ENCODE data around the gene FGF8.

FGF8 gene

DNA sequence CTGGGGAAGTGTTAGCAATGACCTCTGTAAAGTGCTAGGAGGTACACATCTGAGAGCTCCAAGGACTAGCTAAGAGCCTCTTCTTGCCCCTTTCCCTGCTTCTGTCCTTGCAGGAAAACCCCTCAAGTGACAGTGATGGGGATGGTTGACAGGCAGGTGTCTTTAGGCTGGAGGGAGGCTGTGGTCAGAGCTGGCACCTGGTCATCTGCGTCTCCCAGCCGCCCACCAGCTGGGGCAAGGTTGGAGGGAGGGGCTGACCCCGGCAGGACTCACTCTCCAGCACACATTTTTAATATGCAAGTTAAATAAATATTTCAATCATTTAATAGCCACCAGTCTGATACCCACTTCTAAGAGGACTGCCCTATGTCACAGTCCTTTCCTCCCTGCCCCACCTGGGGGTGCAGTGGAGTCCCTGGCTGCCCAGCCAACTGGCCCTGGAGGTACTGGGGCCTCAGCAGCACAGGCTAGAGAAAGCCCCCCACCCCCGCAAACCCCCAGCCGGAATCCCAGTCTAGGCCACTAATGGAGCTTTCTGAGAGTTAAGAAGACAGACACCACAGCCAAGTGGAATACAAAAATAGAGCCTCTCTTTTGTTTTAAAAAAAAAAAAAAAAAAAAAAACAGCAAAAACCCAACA lies 6.3 kb downstream of the FGF8 start:
- H3K27me3 ChIP-seq (replicated peaks in 2 of 5; ENCODE audit: control insufficient read depth in 4 of 5, insufficient read depth in 5 of 5, low read length in 4 of 5), result peaks cover 2 to 97% (median 47%) of the 10 kb centered on the region in 5 experiments
- H3K4me3 ChIP-seq (ENCODE audit: control insufficient read depth in 1 of 7, extremely low read depth in 1 of 7, insufficient read depth in 4 of 7, low read depth in 2 of 7, low read length in 6 of 7), result no peak overlapping the region
- WGBS (ENCODE audit: insufficient coverage), result 100% methylated on average over 1 of the region's 5 CpGs
- CTCF ChIA-PET, result interaction anchor here (1.0 kb wide), 1 partner anchor 24 kb away, joined by 3 read pairs; no protein-coding TSS in a partner anchor
- peaks cover 0 to 7% (median under 1%) of the 10 kb centered on the region in 4 experiments for H3K4me1 ChIP-seq (ENCODE audit: control extremely low read depth in 1 of 4, control insufficient read depth in 4 of 4, insufficient read depth in 4 of 4, low read length in 3 of 4)
- no peaks in the 10 kb centered on the region for H3K9me3 ChIP-seq (ENCODE audit: control extremely low read depth in 1 of 5, control insufficient read depth in 4 of 5, insufficient read depth in 2 of 5, low read depth in 1 of 5, low read length in 4 of 5)
- H3K36me3 ChIP-seq (ENCODE audit: control insufficient read depth in 4 of 4, insufficient read depth in 4 of 4, low read length in 3 of 4), result no peaks in the 10 kb centered on the region
- DNase-seq, result no peak
- no peak overlapping the region for H3K27ac ChIP-seq (ENCODE audit: insufficient read depth in 1 of 2, low read depth in 1 of 2, low read length in 2 of 2, poor library complexity in 1 of 2, severe bottlenecking in 2 of 2)
- POLR2A ChIA-PET, result no interaction called here

DNA sequence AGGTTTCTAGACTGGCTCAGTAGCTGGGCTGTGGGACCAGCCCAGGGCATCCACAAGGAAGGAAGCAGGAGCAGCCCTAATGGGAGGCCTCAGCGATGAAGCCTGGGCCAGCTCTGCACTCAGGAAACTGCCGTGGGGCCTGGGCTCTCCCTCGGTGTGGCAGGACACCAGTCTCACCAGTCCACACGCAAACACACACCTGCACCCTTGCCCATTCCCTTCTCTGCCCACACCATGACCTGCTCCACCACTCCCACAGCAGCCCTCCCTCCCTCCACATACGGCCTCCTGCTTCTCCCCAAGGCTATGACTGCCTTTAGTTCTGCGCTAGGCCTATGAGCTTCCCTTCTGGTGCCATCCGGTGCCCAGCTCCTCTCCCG lies 7.1 kb downstream of the FGF8 start:
- ChIA-PET CTCF (no interaction called here), POLR2A (no interaction called here)
- no peaks in the 10 kb centered on the region for H3K9me3 ChIP-seq (ENCODE audit: control extremely low read depth in 1 of 5, control insufficient read depth in 4 of 5, insufficient read depth in 2 of 5, low read depth in 1 of 5, low read length in 4 of 5)
- no peak overlapping the region for H3K27ac ChIP-seq (ENCODE audit: insufficient read depth in 1 of 2, low read depth in 1 of 2, low read length in 2 of 2, poor library complexity in 1 of 2, severe bottlenecking in 2 of 2)
- WGBS (ENCODE audit: insufficient coverage), result 82% methylated on average over 7 of the region's 8 CpGs
- H3K4me3 ChIP-seq (ENCODE audit: control insufficient read depth in 1 of 7, extremely low read depth in 1 of 7, insufficient read depth in 4 of 7, low read depth in 2 of 7, low read length in 6 of 7), result no peak overlapping the region
- H3K27me3 ChIP-seq (replicated peaks in 2 of 5; ENCODE audit: control insufficient read depth in 4 of 5, insufficient read depth in 5 of 5, low read length in 4 of 5), result peaks cover 2 to 92% (median 41%) of the 10 kb centered on the region in 5 experiments
- peaks cover 0 to 5% (median 0%) of the 10 kb centered on the region in 4 experiments for H3K4me1 ChIP-seq (ENCODE audit: control extremely low read depth in 1 of 4, control insufficient read depth in 4 of 4, insufficient read depth in 4 of 4, low read length in 3 of 4)
- H3K36me3 ChIP-seq (ENCODE audit: control insufficient read depth in 4 of 4, insufficient read depth in 4 of 4, low read length in 3 of 4), result no peaks in the 10 kb centered on the region
- no peak for DNase-seq

- CTCF ChIA-PET, result interaction anchor here (1.0 kb wide), 1 partner anchor 16 kb away, joined by 3 read pairs; no protein-coding TSS in a partner anchor
- Histone ChIP-seq H3K4me3 (ENCODE audit: control insufficient read depth in 1 of 7, extremely low read depth in 1 of 7, insufficient read depth in 4 of 7, low read depth in 2 of 7, low read length in 6 of 7) (no peak overlapping the region), H3K27ac (ENCODE audit: insufficient read depth in 1 of 2, low read depth in 1 of 2, low read length in 2 of 2, poor library complexity in 1 of 2, severe bottlenecking in 2 of 2) (no peak overlapping the region), H3K9me3 (ENCODE audit: control extremely low read depth in 1 of 5, control insufficient read depth in 4 of 5, insufficient read depth in 2 of 5, low read depth in 1 of 5, low read length in 4 of 5) (no peaks in the 10 kb centered on the region), H3K27me3 (replicated peaks in 2 of 5; ENCODE audit: control insufficient read depth in 4 of 5, insufficient read depth in 5 of 5, low read length in 4 of 5) (peaks cover 2 to 88% (median 35%) of the 10 kb centered on the region in 5 experiments), H3K4me1 (ENCODE audit: control extremely low read depth in 1 of 4, control insufficient read depth in 4 of 4, insufficient read depth in 4 of 4, low read length in 3 of 4) (peaks cover 0 to under 1% (median 0%) of the 10 kb centered on the region in 4 experiments), H3K36me3 (ENCODE audit: control insufficient read depth in 4 of 4, insufficient read depth in 4 of 4, low read length in 3 of 4) (no peaks in the 10 kb centered on the region)
- no peak for DNase-seq
- 91% methylated on average over 11 of the region's 14 CpGs for WGBS (ENCODE audit: insufficient coverage)
- POLR2A ChIA-PET, result no interaction called here
Measured at GRCh38 chr10:101767966-101768790, 7.7 kb downstream of the FGF8 start.

- no peak overlapping the region for H3K4me3 ChIP-seq (ENCODE audit: control insufficient read depth in 1 of 7, extremely low read depth in 1 of 7, insufficient read depth in 4 of 7, low read depth in 2 of 7, low read length in 6 of 7)
- no peaks in the 10 kb centered on the region for H3K9me3 ChIP-seq (ENCODE audit: control extremely low read depth in 1 of 5, control insufficient read depth in 4 of 5, insufficient read depth in 2 of 5, low read depth in 1 of 5, low read length in 4 of 5)
- H3K36me3 ChIP-seq (ENCODE audit: control insufficient read depth in 4 of 4, insufficient read depth in 4 of 4, low read length in 3 of 4), result no peaks in the 10 kb centered on the region
- POLR2A ChIA-PET, result no interaction called here
- CTCF ChIA-PET, result interaction anchor here (1.0 kb wide), 1 partner anchor 15 kb away, joined by 3 read pairs; no protein-coding TSS in a partner anchor
- no peaks in the 10 kb centered on the region for H3K4me1 ChIP-seq (ENCODE audit: control extremely low read depth in 1 of 4, control insufficient read depth in 4 of 4, insufficient read depth in 4 of 4, low read length in 3 of 4)
- DNase-seq, result no peak
- peaks cover 2 to 82% (median 33%) of the 10 kb centered on the region in 5 experiments for H3K27me3 ChIP-seq (replicated peaks in 2 of 5; ENCODE audit: control insufficient read depth in 4 of 5, insufficient read depth in 5 of 5, low read length in 4 of 5)
- WGBS (ENCODE audit: insufficient coverage), result 54% methylated on average over 6 of the region's 6 CpGs
- no peak overlapping the region for H3K27ac ChIP-seq (ENCODE audit: insufficient read depth in 1 of 2, low read depth in 1 of 2, low read length in 2 of 2, poor library complexity in 1 of 2, severe bottlenecking in 2 of 2)
Measured at GRCh38 chr10:101767600-101767945, 8.3 kb downstream of the FGF8 start.

DNA sequence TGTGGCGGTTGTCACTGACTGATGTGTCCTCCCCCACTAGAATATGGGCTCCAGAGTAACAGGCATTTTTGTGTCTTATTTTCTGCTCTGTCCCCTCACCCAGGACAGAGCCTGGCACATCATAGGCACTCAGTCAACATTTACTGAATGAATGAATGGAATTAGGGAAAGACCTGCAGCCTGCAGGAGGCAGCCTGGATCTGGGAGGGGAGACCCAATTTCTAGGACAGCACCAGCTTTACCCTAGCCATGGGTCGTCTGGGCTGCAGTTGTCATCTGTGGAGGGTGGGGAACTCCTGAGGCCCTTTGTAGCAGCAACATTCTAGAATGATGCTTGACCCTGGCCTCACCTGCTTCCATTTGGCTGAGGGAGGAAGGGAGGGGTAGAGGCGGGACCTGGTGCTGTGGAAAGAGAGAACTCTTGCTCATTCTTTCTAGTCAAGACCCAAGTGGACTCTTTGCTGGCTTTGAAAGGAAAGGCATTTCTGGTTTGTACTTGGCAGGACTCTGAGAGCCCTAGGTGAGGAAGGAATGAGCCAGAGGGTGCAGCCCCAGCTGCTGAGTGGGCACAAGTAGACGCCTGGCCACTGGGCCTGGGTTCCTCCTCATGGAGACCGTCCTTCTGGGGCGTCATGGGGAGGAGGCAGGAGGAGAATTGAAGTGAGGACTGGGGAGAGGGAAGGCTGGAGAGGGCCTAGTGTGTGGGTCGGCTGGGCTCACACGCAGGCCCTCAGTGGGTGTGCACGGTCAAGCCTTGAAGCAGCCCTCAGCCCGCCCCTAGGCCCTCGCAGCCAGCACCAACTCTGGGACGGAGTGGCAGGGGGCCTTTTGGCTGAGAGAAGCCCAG lies 8.9 kb downstream of the FGF8 start:
- Histone ChIP-seq H3K27ac (ENCODE audit: insufficient read depth in 1 of 2, low read depth in 1 of 2, low read length in 2 of 2, poor library complexity in 1 of 2, severe bottlenecking in 2 of 2) (no peak overlapping the region), H3K36me3 (ENCODE audit: control insufficient read depth in 4 of 4, insufficient read depth in 4 of 4, low read length in 3 of 4) (no peaks in the 10 kb centered on the region), H3K9me3 (ENCODE audit: control extremely low read depth in 1 of 5, control insufficient read depth in 4 of 5, insufficient read depth in 2 of 5, low read depth in 1 of 5, low read length in 4 of 5) (no peaks in the 10 kb centered on the region), H3K4me1 (ENCODE audit: control extremely low read depth in 1 of 4, control insufficient read depth in 4 of 4, insufficient read depth in 4 of 4, low read length in 3 of 4) (no peaks in the 10 kb centered on the region), H3K4me3 (ENCODE audit: control insufficient read depth in 1 of 7, extremely low read depth in 1 of 7, insufficient read depth in 4 of 7, low read depth in 2 of 7, low read length in 6 of 7) (no peak overlapping the region), H3K27me3 (replicated peaks in 2 of 5; ENCODE audit: control insufficient read depth in 4 of 5, insufficient read depth in 5 of 5, low read length in 4 of 5) (peaks cover 2 to 76% (median 30%) of the 10 kb centered on the region in 5 experiments)
- no peak for DNase-seq
- POLR2A ChIA-PET, result no interaction called here
- 86% methylated on average over 11 of the region's 12 CpGs for WGBS (ENCODE audit: insufficient coverage)
- CTCF ChIA-PET, result interaction anchor here (1.0 kb wide), 1 partner anchor 14 kb away, joined by 3 read pairs; no protein-coding TSS in a partner anchor

- H3K27me3 ChIP-seq (replicated peaks in 2 of 5; ENCODE audit: control insufficient read depth in 4 of 5, insufficient read depth in 5 of 5, low read length in 4 of 5), result peaks cover 2 to 69% (median 27%) of the 10 kb centered on the region in 5 experiments
- WGBS (ENCODE audit: insufficient coverage), result 54% methylated on average over 4 of the region's 6 CpGs
- CTCF ChIA-PET, result interaction anchor here (1.4 kb wide), 1 partner anchor 9 kb away, joined by 3 read pairs; no protein-coding TSS in a partner anchor
Measured at GRCh38 chr10:101766306-101766705, 9.6 kb downstream of the FGF8 start.

More at GRCh38 chr10:101766306-101766705, 9.6 kb downstream of the FGF8 start:
- Histone ChIP-seq H3K36me3 (ENCODE audit: control insufficient read depth in 4 of 4, insufficient read depth in 4 of 4, low read length in 3 of 4) (no peaks in the 10 kb centered on the region), H3K9me3 (ENCODE audit: control extremely low read depth in 1 of 5, control insufficient read depth in 4 of 5, insufficient read depth in 2 of 5, low read depth in 1 of 5, low read length in 4 of 5) (no peaks in the 10 kb centered on the region), H3K4me1 (ENCODE audit: control extremely low read depth in 1 of 4, control insufficient read depth in 4 of 4, insufficient read depth in 4 of 4, low read length in 3 of 4) (no peaks in the 10 kb centered on the region), H3K27ac (ENCODE audit: insufficient read depth in 1 of 2, low read depth in 1 of 2, low read length in 2 of 2, poor library complexity in 1 of 2, severe bottlenecking in 2 of 2) (no peak overlapping the region), H3K4me3 (ENCODE audit: control insufficient read depth in 1 of 7, extremely low read depth in 1 of 7, insufficient read depth in 4 of 7, low read depth in 2 of 7, low read length in 6 of 7) (no peak overlapping the region)
- POLR2A ChIA-PET, result no interaction called here
- DNase-seq, result no peak

Data from common myeloid progenitor, CD34-positive (primary cell).